K562 (cell line): ENCODE data around the gene ZNF22. TPM values are rescaled to one million over a fixed set of nuclear protein-coding genes. Genes with fewer than 3 reads are reported as not detected.

Experiments
- ATAC-seq: fragments of 200-7000 bp; cut with Tn5 transposase; 3 replicates; pipeline ENCODE4 v1.9.1; 2020; ENCODE audit warnings: moderate library complexity
- BruUV-seq: library from RNA; stranded (reverse); fragments of 400-500 nt; replicated peaks from 2 replicates; lab custom pipeline; 2021; lab: Mats Ljungman, UMichigan
- CTCF ChIA-PET: fragments of 300-600 bp; formaldehyde crosslinking; extraction: SDS; loops from one replicate; lab custom pipeline; 2021; ENCODE audit warnings: low intra/inter-chr PET ratio; lab: Yijun Ruan, JAX
- POLR2A ChIA-PET: fragments of 300-600, 350-650 bp; sonication (Branson Sonifier 250); formaldehyde crosslinking; extraction: SDS; loops from one replicate; lab custom pipeline; 2021; ENCODE audit warnings: antibody characterized with exemption, inconsistent platforms; lab: Yijun Ruan, JAX
- DNase-seq, 4 experiments: peaks; one replicate each; pipeline versions ENCODE4 v3.0.0 to v3.0.0-alpha.2; 2011 to 2018; ENCODE audit warnings: low spot score in 3 of 4, mixed read lengths in 3 of 4; ENCODE audit errors: extremely low read depth in 1 of 4
- FAIRE-seq: peaks from 2 replicates; lab custom pipeline; 2011; peaks lifted over from hg19 to GRCh38; lab: Jason Lieb, UNC
- H2AFZ ChIP-seq: 2 replicates; pipeline ENCODE4 v1.6.0; 2011; ENCODE audit warnings: low read depth, low read length, control low read depth, inconsistent platforms
- H3K27ac ChIP-seq: fragments of 200-600 bp; 3 replicates; pipeline ENCODE4 v1.8.0; 2011; ENCODE audit warnings: low read depth, mild to moderate bottlenecking, control low read depth, inconsistent platforms, low read length, moderate library complexity, mixed read lengths; ENCODE audit errors: extremely low read depth
- H3K27me3 ChIP-seq, 2 experiments: fragments of 300-600 bp in 1 of 2; 2 replicates in 1 of 2; 3 replicates in 1 of 2; pipeline versions ENCODE4 v1.6.0 to v1.8.0; 2011; ENCODE audit warnings: inconsistent platforms in 2 of 2, low read length in 2 of 2, mild to moderate bottlenecking in 1 of 2, mixed read lengths in 1 of 2, moderate library complexity in 1 of 2; ENCODE audit not compliant: control insufficient read depth in 2 of 2, insufficient read depth in 2 of 2
- H3K36me3 ChIP-seq: fragments of 300-600 bp; 3 replicates; pipeline ENCODE4 v1.8.0; 2011; ENCODE audit warnings: mild to moderate bottlenecking, low read length, inconsistent platforms; ENCODE audit not compliant: control insufficient read depth, insufficient read depth
- H3K4me1 ChIP-seq, 2 experiments: fragments of 200-600 bp in 1 of 2; replicated peaks in 1 of 2; 2 replicates in 1 of 2; 3 replicates in 1 of 2; pipeline versions ENCODE4 v1.5.1 to v1.8.0; 2011; ENCODE audit warnings: inconsistent platforms in 2 of 2, low read length in 2 of 2, mild to moderate bottlenecking in 1 of 2, mixed read lengths in 1 of 2, moderate library complexity in 1 of 2; ENCODE audit not compliant: control insufficient read depth in 2 of 2, insufficient read depth in 2 of 2
- H3K4me2 ChIP-seq: 2 replicates; pipeline ENCODE4 v1.6.1; 2011; ENCODE audit warnings: low read length, control low read depth, inconsistent platforms, mixed read lengths; ENCODE audit not compliant: insufficient read depth
- H3K4me3 ChIP-seq: fragments of 200-600 bp; sonication (generic), shearing (Covaris generic); 2 replicates; pipeline ENCODE4 v1.5.1; 2016; ENCODE audit warnings: control low read depth, inconsistent platforms
- H3K79me2 ChIP-seq: fragments of 200-600 bp; 3 replicates; pipeline ENCODE4 v1.8.0; 2011; ENCODE audit warnings: low read length, inconsistent platforms; ENCODE audit not compliant: control insufficient read depth, insufficient read depth
- H3K9ac ChIP-seq, 2 experiments: 2 replicates each; pipeline versions ENCODE4 v1.6.0 to v1.6.1; 2011; ENCODE audit warnings: low read depth in 2 of 2, low read length in 2 of 2, control low read depth in 1 of 2, inconsistent platforms in 1 of 2, mild to moderate bottlenecking in 1 of 2, mixed read lengths in 1 of 2; ENCODE audit not compliant: insufficient read depth in 1 of 2
- H3K9me1 ChIP-seq: one replicate; pipeline ENCODE4 v1.6.0; 2011; ENCODE audit warnings: inconsistent platforms, mild to moderate bottlenecking, low read length, moderate library complexity; ENCODE audit not compliant: control insufficient read depth, insufficient read depth
- H3K9me3 ChIP-seq: replicated peaks from 2 replicates; pipeline ENCODE4 v1.5.1; 2011; ENCODE audit warnings: low read depth, low read length, inconsistent platforms; ENCODE audit not compliant: control insufficient read depth, insufficient read depth
- H4K20me1 ChIP-seq: replicated peaks from 2 replicates; pipeline ENCODE4 v1.6.1; 2011; ENCODE audit warnings: low read length, inconsistent platforms, mixed read lengths; ENCODE audit not compliant: control insufficient read depth, insufficient read depth
- DEAF1 ChIP-seq: fragments of 450-650 bp; formaldehyde crosslinking; IDR thresholded peaks from 2 replicates; pipeline ENCODE4 v1.4.0; 2020; ENCODE audit warnings: mild to moderate bottlenecking, moderate library complexity
- FOXO4 ChIP-seq: fragments of 450-650 bp; formaldehyde crosslinking; IDR thresholded peaks from 2 replicates; pipeline ENCODE4 v1.4.0; 2020; ENCODE audit warnings: mild to moderate bottlenecking, moderate library complexity
- FUS ChIP-seq: fragments of 200-400 bp; formaldehyde crosslinking; optimal IDR thresholded peaks from 2 replicates; pipeline ENCODE3; 2017; ENCODE audit warnings: low read depth, low read length
- MAFK ChIP-seq: IDR thresholded peaks from 2 replicates; pipeline ENCODE4 v1.6.1; 2011; ENCODE audit warnings: low read length, improper control_type of control experiment
- MLX ChIP-seq, 2 experiments: fragments of 450-650 bp in 1 of 2; sonication (generic) in 1 of 2; formaldehyde crosslinking; conservative IDR thresholded peaks; 2 replicates each; pipeline versions ENCODE4 v1.4.0 to v1.8.1; 2020 to 2022; ENCODE audit warnings: mild to moderate bottlenecking in 1 of 2, missing genetic modification reagents in 1 of 2
- RFX7 ChIP-seq: fragments of 250-450 bp; sonication (Bioruptor Pico); IDR thresholded peaks from 2 replicates; pipeline ENCODE4 v1.5.1; 2021; ENCODE audit warnings: mild to moderate bottlenecking
- SNIP1 ChIP-seq: fragments of 450-650 bp; IDR thresholded peaks from 2 replicates; pipeline ENCODE4 v1.7.1; 2017; ENCODE audit warnings: low read depth, mild to moderate bottlenecking
- THRA ChIP-seq: fragments of 450-650 bp; IDR thresholded peaks from 2 replicates; pipeline ENCODE4 v1.6.1; 2017; ENCODE audit warnings: mild to moderate bottlenecking, moderate library complexity
- ZNF124 ChIP-seq: sonication (generic); formaldehyde crosslinking; IDR thresholded peaks from 2 replicates; pipeline ENCODE4 v1.8.1; 2022; ENCODE audit warnings: missing genetic modification reagents
- ZNF282 ChIP-seq: sonication (generic); formaldehyde crosslinking; IDR thresholded peaks from 2 replicates; pipeline ENCODE4 v1.8.1; 2023; ENCODE audit warnings: missing genetic modification reagents
- ZNF408 ChIP-seq: fragments of 250-450 bp; sonication (Bioruptor Pico); IDR thresholded peaks from 2 replicates; pipeline ENCODE4 v1.4.0; 2020; ENCODE audit warnings: low read depth, mild to moderate bottlenecking, moderate library complexity
- ZNF655 ChIP-seq: fragments of 250-450 bp; sonication (Bioruptor Pico); IDR thresholded peaks from 2 replicates; pipeline ENCODE4 v1.5.0; 2021
- ZNF76 ChIP-seq: fragments of 250-450 bp; sonication (Bioruptor Pico); IDR thresholded peaks from 2 replicates; pipeline ENCODE4 v1.4.0; 2020; ENCODE audit warnings: mild to moderate bottlenecking, moderate library complexity, borderline replicate concordance
- whole genome bisulfite sequencing: fragments of 100-300 bp; shearing (Covaris generic); methylation state at CpG from one replicate; pipeline ENCODE4 v1.1.6; 2016; ENCODE audit warnings: low coverage, mixed read lengths; ENCODE audit not compliant: insufficient coverage; ENCODE audit errors: missing lambda C conversion rate; 5-methylcytosine and 5-hydroxymethylcytosine counted together
- in situ Hi-C: fragments of 300-500 bp; cut with MboI; formaldehyde crosslinking; loops from 4 replicates; pipeline ENCODE4 v1.15.0; 2018; ENCODE audit warnings: inconsistent platforms, mixed read lengths
- intact Hi-C: fragments of 100-400 bp; cut with micrococcal nuclease; formaldehyde crosslinking; loops from 2 replicates; pipeline ENCODE4 v1.14.2; 2022
- polyA plus RNA-seq, 8 experiments: library from polyadenylated mRNA; depleted of rRNA in 4 of 8; stranded (reverse) in 5 of 8; unstranded in 3 of 8; fragments of >200 nt; fragmentation: Nextera tagmentation in 2 of 8; fragmentation: Illumina TruSeq in 1 of 8; extraction: Ambion mirVana in 2 of 8; extraction: Trizol in 1 of 8; gene quantifications; 2 replicates each; pipeline versions ENCODE4 v1.2.1 to v1.2.3, GENCODE V29; 2011 to 2014; ENCODE audit warnings: inconsistent platforms in 1 of 8, missing spikeins in 1 of 8
- total RNA-seq, 7 experiments: library from RNA; depleted of rRNA in 6 of 7; stranded (reverse); fragments of >200 nt in 6 of 7; fragmentation: Illumina TruSeq in 2 of 7; extraction: Trizol in 2 of 7; gene quantifications; 2 replicates each; pipeline versions ENCODE4 v1.2.1 to v1.2.3, GENCODE V29; 2011 to 2021; ENCODE audit warnings: low replicate concordance in 1 of 7

Gene ZNF22
- total and polyA plus RNA-seq, 9 of the 15 experiments (the other 6 are each of a cell fraction or from before 2014, with no cell fraction given), result 36.2 to 98.7 (median 51.2) TPM

GRCh38 chr10:44971434-44971833 lies 29.3 kb upstream of the ZNF22 start (continued):
- no peak for TF ChIP-seq FOXO4
- no peak for TF ChIP-seq ZNF76
- no peak for TF ChIP-seq MLX (CRISPR knock-in tag; conservative IDR thresholded peaks at IDR 0.05)
- no peak for TF ChIP-seq ZNF408 (CRISPR knock-in tag)
- no peak for TF ChIP-seq ZNF282 (CRISPR knock-in tag)
- TF ChIP-seq FUS, result no peak
- TF ChIP-seq, all 486 proteins: peak for 0

- no peak for DNase-seq
- CTCF ChIA-PET, result no interaction called here
- 56% methylated on average over 12 of the region's 12 CpGs for WGBS
- peaks cover 10 to 24% of the 10 kb centered on the region in 2 experiments for H3K4me1 ChIP-seq
- H3K27me3 ChIP-seq, result peaks cover 0 to 19% of the 10 kb centered on the region in 2 experiments; a peak in 2 of 5 replicates
- no peak overlapping the region for H3K9ac ChIP-seq
- no peaks in the 10 kb centered on the region for H3K9me1 ChIP-seq
- in situ Hi-C loops, result no loop called here
- no peak overlapping the region for H3K27ac ChIP-seq
- no peak overlapping the region for H2AFZ ChIP-seq
- ATAC-seq, result no peak
- no peak for FAIRE-seq
- no peak overlapping the region for H3K4me2 ChIP-seq
- H3K9me3 ChIP-seq, result no peaks in the 10 kb centered on the region
- no peak overlapping the region for H3K4me3 ChIP-seq
- no TSS peak for BruUV-seq
- TF ChIP-seq ZNF655 (CRISPR knock-in tag) (no peak), MAFK (no peak), THRA (no peak), SNIP1 (no peak), DEAF1 (CRISPR knock-in tag) (no peak), ZNF124 (CRISPR knock-in tag) (no peak), RFX7 (CRISPR knock-in tag) (no peak)
- H4K20me1 ChIP-seq, result no peaks in the 10 kb centered on the region
- H3K36me3 ChIP-seq, result no peaks in the 10 kb centered on the region
- intact Hi-C loops, result no loop called here
- POLR2A ChIA-PET, result no interaction called here
- no peaks in the 10 kb centered on the region for H3K79me2 ChIP-seq
Observed at GRCh38 chr10:44971935-44972757, 28.6 kb upstream of the ZNF22 start.
